GM06990 (cell line): ENCODE data around the gene GBA2.

Source experiments
- DNase-seq: peaks from one replicate; pipeline ENCODE4 v3.0.0-alpha.2; 2011; ENCODE audit not compliant: insufficient read length; ENCODE audit errors: extremely low read depth
- H3K27me3 ChIP-seq: replicated peaks from 2 replicates; pipeline ENCODE4 v1.6.0; 2011; ENCODE audit warnings: low read length; ENCODE audit not compliant: control insufficient read depth, insufficient read depth
- H3K36me3 ChIP-seq: 2 replicates; pipeline ENCODE4 v1.5.1; 2011; ENCODE audit warnings: low read length; ENCODE audit not compliant: control insufficient read depth, insufficient read depth
- H3K4me3 ChIP-seq: replicated peaks from 2 replicates; pipeline ENCODE4 v1.5.1; 2011; ENCODE audit warnings: low read depth, mild to moderate bottlenecking, control low read depth, low read length
- CTCF ChIP-seq: IDR thresholded peaks from 2 replicates; pipeline ENCODE4 v1.5.1; 2011; ENCODE audit warnings: low read length, control low read depth, mild to moderate bottlenecking, inconsistent platforms; ENCODE audit not compliant: insufficient read depth, poor library complexity, severe bottlenecking

The GBA2 gene

GRCh38 chr9:35700942-35701341 lies 48.1 kb downstream of the GBA2 start:
- H3K27me3 ChIP-seq = no peaks in the 10 kb centered on the region
- peaks cover 69% of the 10 kb centered on the region for H3K36me3 ChIP-seq
- DNase-seq = no peak
- no peak overlapping the region for H3K4me3 ChIP-seq
- no peak for TF ChIP-seq CTCF

DNA sequence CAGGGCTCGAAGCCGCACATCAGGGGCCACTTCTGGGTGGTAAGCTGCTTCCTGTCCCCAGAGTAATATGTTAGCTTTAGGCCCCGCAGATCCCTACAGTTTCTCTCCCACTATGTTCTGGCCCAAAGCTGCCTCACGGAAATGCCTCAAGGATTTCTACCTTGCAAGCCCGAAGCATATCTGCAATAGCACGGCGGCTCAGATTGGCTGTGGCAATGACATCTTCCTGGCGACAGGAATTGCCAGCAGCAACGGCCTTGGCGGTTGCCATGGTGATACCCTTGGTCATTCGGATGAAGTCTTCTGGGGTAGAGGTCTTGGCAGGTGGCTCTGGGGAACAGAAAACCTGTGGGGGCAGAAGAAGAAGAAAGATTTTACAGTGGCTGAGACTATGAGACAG lies 49.0 kb downstream of the GBA2 start:
- H3K4me3 ChIP-seq = no peak overlapping the region

GRCh38 chr9:35698231-35698630 lies 50.8 kb downstream of the GBA2 start:
- no peak for DNase-seq
- Histone ChIP-seq H3K36me3 (peaks cover 44% of the 10 kb centered on the region), H3K4me3 (no peak overlapping the region), H3K27me3 (no peaks in the 10 kb centered on the region)
- no peak for TF ChIP-seq CTCF

More for the DNA sequence above, 49.0 kb downstream of the GBA2 start:
- no peak for DNase-seq
- H3K27me3 ChIP-seq = no peaks in the 10 kb centered on the region
- no peak for TF ChIP-seq CTCF
- H3K36me3 ChIP-seq = peaks cover 60% of the 10 kb centered on the region

DNA sequence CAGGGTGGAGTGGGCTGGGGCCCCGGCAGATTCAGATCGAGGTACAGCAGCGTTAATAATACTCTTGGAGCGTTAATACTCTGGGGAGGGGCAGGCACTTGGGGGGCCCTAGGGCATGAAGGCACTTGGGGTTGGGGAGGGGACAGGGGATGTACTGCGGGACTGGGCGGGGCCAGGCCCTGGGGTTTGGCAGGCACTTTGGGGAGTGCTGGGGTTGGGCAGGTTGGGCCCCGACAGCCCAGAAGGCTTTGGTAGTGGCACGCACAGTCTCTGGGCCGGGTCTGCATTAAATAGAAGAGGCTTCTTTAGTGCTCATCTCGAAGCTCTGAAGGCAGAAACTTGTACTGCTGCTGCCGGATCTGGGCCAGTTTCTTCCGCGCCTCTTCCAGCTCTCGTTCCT lies 51.5 kb downstream of the GBA2 start:
- H3K4me3 ChIP-seq = no peak overlapping the region
- H3K27me3 ChIP-seq = no peaks in the 10 kb centered on the region
- no peak for TF ChIP-seq CTCF
- peaks cover 40% of the 10 kb centered on the region for H3K36me3 ChIP-seq
- no peak for DNase-seq

- Histone ChIP-seq H3K36me3 (peaks cover 36% of the 10 kb centered on the region), H3K4me3 (no peak overlapping the region), H3K27me3 (no peaks in the 10 kb centered on the region)
- DNase-seq = no peak
- peak; percentile 94 for TF ChIP-seq CTCF
These were observed 52.4 kb downstream of the GBA2 start for GRCh38 chr9:35696520-35697215.

- TF ChIP-seq CTCF = no peak
- Histone ChIP-seq H3K4me3 (no peak overlapping the region), H3K36me3 (peaks cover 33% of the 10 kb centered on the region), H3K27me3 (no peaks in the 10 kb centered on the region)
- no peak for DNase-seq
These were observed 53.1 kb downstream of the GBA2 start for GRCh38 chr9:35695943-35696401.
